ENCODE measurements around the gene SPOCK3. TPM values are rescaled to one million over a fixed set of nuclear protein-coding genes. Genes with fewer than 3 reads are reported as not detected.

The SPOCK3 gene
- total and polyA plus RNA-seq, 2 of the 13 experiments (the other 11 are each of a cell fraction or from before 2014, with no cell fraction given), result not detected

GRCh38 chr4:167021545-167022155 lies 212.6 kb downstream of the SPOCK3 start:
- POLR2A ChIA-PET, result no interaction called here
- FAIRE-seq (peak; percentile 72), DNase-seq (ENCODE audit: low spot score) (peak; percentile 39), ATAC-seq (peak; percentile 87)
- no peak overlapping the region for H3K27ac ChIP-seq (ENCODE audit: extremely low read length, insufficient read depth, low read length)
- H3K9me3 ChIP-seq (ENCODE audit: low read length), result no peaks in the 10 kb centered on the region
- no peaks in the 10 kb centered on the region; a peak in 1 of 5 replicates for H3K27me3 ChIP-seq (ENCODE audit: control insufficient read depth in 1 of 2, insufficient read depth in 2 of 2, low read length in 2 of 2)
- BruUV-seq (replicated peaks), result no TSS peak
- H3K79me2 ChIP-seq (ENCODE audit: insufficient read depth, low read length), result no peaks in the 10 kb centered on the region
- CTCF ChIA-PET (ENCODE audit: low intra/inter-chr PET ratio, low total read pairs), result interaction anchor here (1.6 to 2.6 kb wide), 3 partner anchors 269 to 1132 kb away, joined by 4 to 21 read pairs (median 17); no protein-coding TSS in a partner anchor
- no peak overlapping the region for H2AFZ ChIP-seq (ENCODE audit: low read length)
- no peaks in the 10 kb centered on the region for H3K36me3 ChIP-seq (replicated peaks in 1 of 2; ENCODE audit: control insufficient read depth in 1 of 2, insufficient read depth in 2 of 2, low read length in 2 of 2)
- TF ChIP-seq, protein P1, sequence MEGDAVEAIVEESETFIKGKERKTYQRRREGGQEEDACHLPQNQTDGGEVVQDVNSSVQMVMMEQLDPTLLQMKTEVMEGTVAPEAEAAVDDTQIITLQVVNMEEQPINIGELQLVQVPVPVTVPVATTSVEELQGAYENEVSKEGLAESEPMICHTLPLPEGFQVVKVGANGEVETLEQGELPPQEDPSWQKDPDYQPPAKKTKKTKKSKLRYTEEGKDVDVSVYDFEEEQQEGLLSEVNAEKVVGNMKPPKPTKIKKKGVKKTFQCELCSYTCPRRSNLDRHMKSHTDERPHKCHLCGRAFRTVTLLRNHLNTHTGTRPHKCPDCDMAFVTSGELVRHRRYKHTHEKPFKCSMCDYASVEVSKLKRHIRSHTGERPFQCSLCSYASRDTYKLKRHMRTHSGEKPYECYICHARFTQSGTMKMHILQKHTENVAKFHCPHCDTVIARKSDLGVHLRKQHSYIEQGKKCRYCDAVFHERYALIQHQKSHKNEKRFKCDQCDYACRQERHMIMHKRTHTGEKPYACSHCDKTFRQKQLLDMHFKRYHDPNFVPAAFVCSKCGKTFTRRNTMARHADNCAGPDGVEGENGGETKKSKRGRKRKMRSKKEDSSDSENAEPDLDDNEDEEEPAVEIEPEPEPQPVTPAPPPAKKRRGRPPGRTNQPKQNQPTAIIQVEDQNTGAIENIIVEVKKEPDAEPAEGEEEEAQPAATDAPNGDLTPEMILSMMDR (CRISPR knock-in tag; IDR thresholded peaks at IDR 0.05), result peak; percentile 74
- TF ChIP-seq STAG1 (CRISPR knock-in tag; IDR thresholded peaks at IDR 0.05) (peak; percentile 72), RAD21 (CRISPR knock-in tag; IDR thresholded peaks at IDR 0.05) (peak; percentile 35; the same call in 1 of the 2 replicates), SMC3 (IDR thresholded peaks at IDR 0.05; ENCODE audit: low read length) (peak; percentile 84), ZFP36L1 (CRISPR knock-in tag; IDR thresholded peaks at IDR 0.05) (no peak), TSC22D2 (CRISPR knock-in tag; IDR thresholded peaks at IDR 0.05; ENCODE audit: borderline replicate concordance) (no peak), DRAP1 (CRISPR knock-in tag; IDR thresholded peaks at IDR 0.05) (no peak), FIP1L1 (IDR thresholded peaks at IDR 0.05; ENCODE audit: borderline replicate concordance, insufficient read depth, low read depth, low read length) (no peak), ZNF256 (CRISPR knock-in tag; conservative IDR thresholded peaks at IDR 0.05) (no peak), ZSCAN12 (CRISPR knock-in tag; IDR thresholded peaks at IDR 0.05) (no peak)
- H3K4me3 ChIP-seq (replicated peaks in 1 of 3; ENCODE audit: insufficient read depth in 1 of 3, low read depth in 2 of 3, low read length in 3 of 3), result no peak overlapping the region
- WGBS (ENCODE audit: low lambda C conversion rate), result 1% methylated on average over 11 of the region's 11 CpGs
- H3K4me1 ChIP-seq (ENCODE audit: insufficient read depth, low read length), result no peaks in the 10 kb centered on the region
- intact Hi-C loops (cut with micrococcal nuclease; ENCODE audit: unreplicated experiment) (loop anchor here (1.0 to 5.0 kb wide), 3 partner anchors 269 to 1131 kb away; no protein-coding TSS in a partner anchor), in situ Hi-C loops (cut with HindIII; ENCODE audit: extremely low pct_ligation_motif_present, low pct_unique_long_range_greater_than_20kb) (loop anchor here (5.0 to 25.0 kb wide), 2 partner anchors 266 to 1066 kb away; partner anchors contain the start of gene ANXA10)
- H4K20me1 ChIP-seq (ENCODE audit: insufficient read depth, low read length), result no peaks in the 10 kb centered on the region
- H3K4me2 ChIP-seq (ENCODE audit: low read depth, low read length), result no peak overlapping the region
- H3K9ac ChIP-seq (ENCODE audit: insufficient read depth, low read depth, low read length), result no peak overlapping the region
